HG03432 (cell line): Measurements from ENCODE around the gene MBD1.
A peak's percentile ranks its signal among the peaks of the same experiment; 100 is the strongest.
"Not testable (repeated sequence)": the region's sequence is repeated elsewhere in the genome, so short reads cannot be mapped to it uniquely, and the experiment has no call there.

Experiments
- ATAC-seq: cut with Tn5 transposase; IDR thresholded peaks from one replicate; pipeline ENCODE4 v1.9.1; 2021; ENCODE audit warnings: mild to moderate bottlenecking, moderate library complexity; ENCODE audit not compliant: unreplicated experiment

The MBD1 gene

GRCh38 chr18:50275503-50276036 lies 5.8 kb downstream of the MBD1 start:
- no peak for ATAC-seq

GRCh38 chr18:50274941-50275340 lies 6.4 kb downstream of the MBD1 start:
- ATAC-seq: no peak

DNA sequence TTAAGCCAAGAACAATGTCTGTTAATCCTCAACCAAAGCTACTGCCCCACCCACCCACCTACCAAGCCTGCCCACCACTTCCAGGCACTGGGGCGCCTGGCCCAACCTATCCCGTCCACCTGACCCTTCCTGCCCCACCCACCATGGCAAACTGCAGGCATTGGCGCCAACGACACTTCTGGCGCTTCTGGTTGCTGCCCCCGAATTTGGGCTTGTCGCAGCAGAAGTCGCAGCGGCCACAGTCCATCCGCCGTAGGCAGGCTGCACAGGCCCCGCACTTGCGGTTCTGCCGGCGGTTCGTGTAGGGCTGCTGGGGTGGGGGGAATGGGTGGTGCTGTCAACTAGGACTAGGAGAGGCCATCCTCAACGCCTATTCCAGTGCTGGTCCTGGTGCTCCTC lies 7.3 kb downstream of the MBD1 start:
- no peak for ATAC-seq

DNA sequence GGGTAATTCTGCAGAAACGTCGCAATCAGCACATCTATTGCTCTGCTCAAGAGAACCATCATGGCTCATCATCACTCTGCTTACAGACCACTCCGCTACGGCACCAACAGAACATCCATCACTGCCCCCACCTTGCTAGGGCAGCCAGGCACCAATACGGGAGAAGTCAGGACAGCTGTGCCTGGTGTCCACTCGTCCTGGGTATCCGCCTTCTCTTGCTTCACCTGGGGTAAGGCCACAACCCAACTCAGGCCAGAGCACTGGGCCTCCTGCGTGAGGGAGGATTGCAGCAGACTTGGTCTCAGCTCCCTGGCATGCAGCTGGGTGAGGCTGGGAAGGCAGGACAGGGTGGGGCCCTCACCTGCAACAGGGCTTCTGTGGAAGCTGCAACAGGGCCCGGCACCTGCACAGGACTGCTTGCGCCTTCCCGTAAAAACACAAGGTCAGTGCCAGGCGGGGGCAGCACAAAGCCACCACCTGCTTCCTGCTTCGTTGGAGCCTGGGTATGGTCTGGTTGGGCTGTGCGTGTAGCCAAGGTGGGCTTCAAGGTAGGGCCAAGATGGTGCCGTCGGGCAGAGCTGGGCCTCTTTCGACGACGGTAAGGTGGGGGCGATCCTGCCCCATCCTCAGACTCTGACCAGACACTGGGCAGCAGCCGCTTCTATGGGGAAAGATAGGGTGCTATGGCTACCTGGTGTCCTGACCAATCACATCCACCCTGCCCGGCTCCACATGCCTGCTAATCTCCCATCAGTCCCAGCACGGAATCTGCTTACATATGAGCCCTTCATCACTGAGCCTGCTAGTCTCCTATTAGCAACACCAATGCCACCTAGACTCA lies 7.9 kb downstream of the MBD1 start:
- no peak for ATAC-seq

DNA sequence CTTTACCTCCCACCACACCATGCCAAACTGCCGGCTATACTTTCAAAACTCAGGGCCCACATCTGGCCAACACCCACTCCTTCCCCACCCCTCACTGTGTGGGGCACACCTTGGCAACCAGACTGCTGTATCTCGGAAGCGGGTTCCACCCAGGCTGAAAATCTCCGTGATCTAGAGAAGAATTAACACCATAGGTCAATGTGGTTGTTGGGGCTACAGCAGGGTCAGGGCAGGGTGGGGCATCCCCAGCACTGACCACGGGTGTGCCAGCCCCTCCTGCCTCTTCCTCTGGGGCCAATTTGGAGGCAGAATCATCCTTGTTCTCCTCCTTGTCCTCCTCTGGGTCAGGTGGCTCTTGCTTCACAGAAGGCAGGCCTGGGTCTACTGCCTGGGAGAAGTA lies 8.8 kb downstream of the MBD1 start:
- no peak for ATAC-seq

DNA sequence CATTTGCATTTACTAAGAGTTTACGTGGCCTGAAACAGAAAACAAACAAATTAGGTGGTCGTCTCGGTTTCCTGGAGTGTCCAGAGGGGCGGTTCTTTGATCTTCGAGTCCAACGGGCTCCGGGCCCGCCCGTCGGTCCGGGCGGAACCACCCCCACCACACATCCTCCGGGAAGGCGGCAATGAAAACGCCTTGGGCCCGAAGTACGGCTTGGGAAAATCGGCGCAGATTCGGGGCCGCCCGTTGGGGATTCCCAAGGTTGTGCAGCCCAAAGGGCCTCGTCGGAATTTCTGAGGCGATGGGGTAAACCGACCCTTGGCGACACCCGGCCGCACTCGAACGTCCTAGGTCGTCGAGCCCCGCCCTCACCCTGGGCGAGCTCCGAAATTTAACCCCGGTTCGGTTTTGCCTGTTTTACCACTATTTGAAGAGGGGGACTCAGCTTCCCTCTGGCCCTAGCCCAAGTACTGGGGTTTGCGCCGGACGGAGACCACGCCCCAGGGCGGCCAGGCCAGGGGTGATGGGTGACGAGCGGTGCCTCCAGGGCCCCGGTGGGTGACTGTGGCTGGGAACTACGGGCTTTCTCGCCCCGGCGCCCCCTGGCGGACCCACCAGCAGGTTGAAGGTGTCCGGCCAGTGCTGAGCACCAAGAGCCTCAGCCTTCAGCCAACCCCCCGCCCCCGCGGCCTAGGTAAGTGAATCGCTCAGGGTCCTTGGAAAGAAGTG lies 13.1 kb downstream of the MBD1 start:
- peak; percentile 77 for ATAC-seq

DNA sequence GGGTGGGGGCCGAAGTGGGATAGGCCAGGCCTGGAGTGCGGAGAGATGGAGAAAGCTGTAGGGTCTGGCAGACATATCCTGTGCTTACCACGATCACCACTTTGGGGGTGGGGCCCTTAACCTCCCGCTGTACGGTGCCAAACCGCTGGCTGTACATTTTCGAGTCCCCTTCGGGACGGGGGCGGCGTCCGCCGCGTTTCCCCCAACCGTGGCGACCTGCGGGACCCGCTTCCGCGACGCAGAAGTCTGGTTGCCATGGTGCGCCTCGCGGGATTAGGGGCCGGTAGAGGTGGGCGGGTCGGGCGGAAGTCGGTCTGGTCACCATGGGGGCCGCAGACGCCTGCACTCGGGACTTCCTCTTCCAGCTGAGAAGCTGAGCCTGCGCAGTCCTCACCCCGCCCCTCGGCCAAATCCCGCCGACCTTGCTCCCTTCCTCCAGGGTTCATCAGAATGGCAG lies 15.0 kb downstream of the MBD1 start, which contains the start of gene CFAP53:
Gene CFAP53 (minus strand): TSS at position 248 of the 457 bp plus-strand sequence. CDS start 91 bp downstream, at position 157.
- ATAC-seq: peak; percentile 80

- no peak for ATAC-seq
Measured at GRCh38 chr18:50262977-50263376, 18.3 kb downstream of the MBD1 start.

GRCh38 chr18:50250935-50251334 lies 30.4 kb downstream of the MBD1 start:
- ATAC-seq: no peak

GRCh38 chr18:50249576-50249975 lies 31.7 kb downstream of the MBD1 start:
- no peak for ATAC-seq

DNA sequence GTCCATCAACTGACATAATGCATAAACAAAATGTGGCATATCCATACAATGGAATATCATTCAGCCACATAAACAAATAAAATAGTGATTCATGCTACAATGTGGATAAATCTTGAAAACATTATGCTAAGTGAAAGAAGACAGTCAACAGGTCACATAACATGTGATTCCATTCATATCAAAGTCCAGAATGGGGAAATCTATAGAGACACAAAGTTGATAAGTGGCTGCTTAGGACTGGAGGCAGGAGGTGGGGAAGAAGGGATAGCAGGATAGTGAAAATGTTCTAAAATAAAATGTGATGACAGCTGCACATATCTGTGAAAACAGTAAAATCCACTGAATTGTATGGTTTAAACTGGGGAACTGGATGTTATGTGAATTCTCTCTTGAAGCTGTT lies 33.8 kb downstream of the MBD1 start:
- no peak for ATAC-seq

GRCh38 chr18:50241768-50242167 lies 39.6 kb downstream of the MBD1 start:
- ATAC-seq: not testable (repeated sequence)

DNA sequence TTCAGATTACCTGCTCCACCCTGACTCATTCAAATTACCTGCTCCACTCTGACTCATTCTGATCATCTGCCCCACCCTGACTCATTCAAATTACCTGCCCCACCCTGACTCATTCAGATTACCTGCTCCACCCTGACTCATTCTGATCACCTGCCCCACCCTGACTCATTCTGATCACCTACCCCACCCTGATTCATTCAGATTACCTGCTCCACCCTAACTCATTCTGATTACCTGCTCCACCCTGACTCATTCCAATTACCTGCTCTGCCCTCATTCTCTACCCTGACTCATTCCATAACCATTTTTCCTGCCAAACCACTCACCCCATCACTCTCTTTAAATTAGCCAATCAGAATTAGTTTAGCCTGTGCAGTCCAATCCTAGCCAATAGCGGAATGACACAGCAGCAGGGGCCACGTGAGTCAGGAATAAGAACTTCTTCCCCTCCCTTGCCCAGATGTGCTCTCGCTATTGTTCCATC lies 41.2 kb downstream of the MBD1 start:
- ATAC-seq: no peak

GRCh38 chr18:50232419-50232818 lies 48.9 kb downstream of the MBD1 start:
- ATAC-seq: no peak

- ATAC-seq: no peak
Measured at GRCh38 chr18:50231621-50232020, 49.7 kb downstream of the MBD1 start.

GRCh38 chr18:50220249-50220648 lies 61.1 kb downstream of the MBD1 start:
- ATAC-seq: not testable (repeated sequence)
